ENCODE measurements around the gene BIRC6.
"Not testable (repeated sequence)": the region's sequence is repeated elsewhere in the genome, so short reads cannot be mapped to it uniquely, and the experiment has no call there.

BIRC6 gene

DNA sequence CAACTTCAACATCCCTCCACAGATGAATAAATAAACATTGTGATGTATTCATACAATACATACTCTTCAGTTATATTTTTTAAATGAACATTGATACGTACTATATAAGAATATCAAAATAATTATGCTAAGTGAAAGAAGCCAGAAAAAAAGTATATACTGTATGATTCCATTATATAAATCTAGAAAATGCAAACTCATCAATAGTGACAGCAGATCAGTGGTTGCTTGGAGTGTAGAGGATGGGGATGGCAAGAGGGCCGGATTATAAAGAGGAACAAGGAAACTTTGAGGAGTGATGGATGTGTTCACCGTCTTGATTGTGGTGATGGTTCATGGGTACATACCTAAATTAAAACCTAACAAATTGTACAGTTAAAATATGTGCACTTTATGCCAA is 268.0 kb downstream of the BIRC6 start:
- FAIRE-seq = no peak

DNA sequence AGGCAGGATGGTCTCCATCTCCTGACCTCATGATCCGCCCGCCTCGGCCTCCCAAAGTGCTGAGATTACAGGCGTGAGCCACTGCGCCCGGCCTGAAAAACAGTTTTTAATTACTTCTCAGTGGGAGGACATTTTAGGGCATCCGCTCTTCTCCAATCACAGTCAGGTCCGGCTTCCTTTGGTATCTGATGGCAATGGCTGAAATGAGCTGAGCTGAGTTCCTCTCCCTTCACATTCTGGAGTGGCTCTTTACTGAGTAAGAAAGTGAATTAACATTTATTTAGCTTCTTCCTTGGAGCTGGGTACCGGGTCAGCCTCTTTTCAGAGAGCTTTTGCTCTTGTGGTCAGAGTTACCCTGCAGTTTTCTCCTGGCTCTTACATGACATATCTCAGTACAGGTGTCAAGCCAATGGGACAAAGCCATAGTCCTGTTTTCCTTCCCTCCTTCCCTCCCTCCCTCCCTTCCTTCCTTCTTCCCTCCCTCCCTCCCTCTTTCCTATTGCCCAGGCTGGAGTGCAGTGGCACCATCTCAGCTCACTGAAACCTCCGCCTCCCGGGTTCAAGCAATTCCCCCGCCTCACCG is 269.9 kb downstream of the BIRC6 start:
- no peak for FAIRE-seq

DNA sequence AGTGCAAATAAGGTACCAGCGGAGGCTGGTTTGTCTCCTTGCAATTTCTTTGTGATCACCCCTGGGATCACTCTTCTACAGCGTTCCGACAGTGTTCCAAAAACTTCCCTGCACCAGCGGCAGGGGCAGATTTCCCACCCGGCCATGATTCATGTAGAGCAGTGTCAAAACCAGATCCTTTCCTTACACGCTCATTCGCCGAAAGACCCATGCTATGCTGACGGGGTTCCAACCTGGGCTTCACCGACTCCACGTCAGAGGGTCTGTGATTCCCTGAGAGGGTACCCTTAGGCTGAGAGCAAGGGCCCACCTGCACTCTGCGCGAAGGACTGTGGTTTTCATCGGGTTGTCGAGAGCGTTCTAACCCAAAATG is 270.6 kb downstream of the BIRC6 start:
- FAIRE-seq = no peak

DNA sequence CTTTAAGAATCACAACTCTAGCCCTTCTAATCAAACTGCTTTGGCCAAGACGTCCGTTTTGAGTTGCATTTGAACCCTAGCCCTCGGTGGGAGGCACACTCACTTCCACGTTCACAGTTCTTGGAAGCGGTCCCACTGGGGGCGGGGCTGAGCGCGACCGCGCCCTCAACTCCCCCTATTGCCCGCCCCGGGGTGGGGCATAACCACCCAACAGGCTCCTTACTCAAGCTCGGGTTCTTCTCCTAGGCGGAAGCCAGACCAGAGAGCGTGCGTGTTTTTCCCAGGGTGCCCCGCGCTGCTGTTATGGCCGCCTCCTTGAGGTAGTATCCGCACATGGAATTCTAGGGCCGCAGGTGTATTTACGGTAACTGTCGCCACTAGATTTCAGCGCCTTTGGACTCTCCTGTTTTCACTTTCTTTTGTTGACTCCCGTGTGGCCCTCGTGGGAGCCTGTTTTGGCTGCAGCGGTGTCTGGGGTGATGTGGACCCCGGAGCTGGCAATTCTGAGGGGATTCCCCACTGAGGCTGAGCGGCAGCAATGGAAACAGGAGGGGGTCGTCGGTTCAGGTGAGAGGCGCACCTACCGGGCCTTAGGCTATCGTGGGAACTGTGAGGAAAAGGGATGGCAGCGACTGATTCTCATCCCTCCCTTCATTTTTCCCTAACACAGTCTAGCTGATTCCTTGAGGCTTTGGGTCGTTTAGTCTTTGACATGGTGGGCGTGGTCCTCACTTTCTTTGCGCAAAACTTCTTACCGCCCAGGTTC is 271.2 kb downstream of the BIRC6 start, which contains the start of gene TTC27:
TTC27 (plus strand) TSS at position 237 of the 766 bp plus-strand sequence; CDS start at position 480, 243 bp downstream.
- peak; percentile 89 for FAIRE-seq

DNA sequence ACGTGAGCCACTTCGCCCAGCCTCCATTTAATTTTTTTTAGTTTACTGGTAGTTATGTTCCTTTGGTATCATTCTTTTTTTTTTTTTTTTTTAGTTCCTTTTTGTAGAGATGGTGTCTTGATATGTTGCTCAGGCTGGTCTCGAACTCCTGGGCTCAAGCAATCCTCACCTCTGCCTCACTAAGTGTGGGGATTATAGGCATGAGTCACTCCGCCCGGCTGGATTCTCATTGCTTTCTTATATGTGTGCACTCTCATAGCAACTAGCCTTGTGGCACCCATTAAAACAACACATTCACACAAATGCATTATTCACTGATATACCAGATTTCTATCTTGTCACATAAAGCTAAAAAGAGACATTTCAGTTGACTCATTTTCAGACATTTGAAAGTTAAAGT is 275.3 kb downstream of the BIRC6 start:
- FAIRE-seq = no peak

DNA sequence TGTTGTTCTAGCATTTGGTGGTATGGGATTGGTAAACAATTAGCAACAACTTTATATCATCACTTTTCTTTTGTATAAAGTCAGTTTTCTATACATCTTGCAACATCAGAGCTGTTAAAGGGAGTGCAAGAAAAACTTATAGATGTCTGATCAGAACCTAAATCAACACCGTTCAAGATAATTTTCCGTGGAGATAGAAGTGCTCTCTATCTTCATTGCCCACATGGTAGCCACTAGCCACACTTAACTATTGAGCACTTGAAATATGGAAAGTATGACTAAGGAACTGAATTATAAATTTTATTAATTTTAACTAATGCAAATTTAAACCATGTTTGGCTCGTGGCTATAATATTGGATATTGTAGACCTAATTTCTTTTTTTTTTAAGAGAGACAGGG is 276.2 kb downstream of the BIRC6 start:
- no peak for FAIRE-seq

DNA sequence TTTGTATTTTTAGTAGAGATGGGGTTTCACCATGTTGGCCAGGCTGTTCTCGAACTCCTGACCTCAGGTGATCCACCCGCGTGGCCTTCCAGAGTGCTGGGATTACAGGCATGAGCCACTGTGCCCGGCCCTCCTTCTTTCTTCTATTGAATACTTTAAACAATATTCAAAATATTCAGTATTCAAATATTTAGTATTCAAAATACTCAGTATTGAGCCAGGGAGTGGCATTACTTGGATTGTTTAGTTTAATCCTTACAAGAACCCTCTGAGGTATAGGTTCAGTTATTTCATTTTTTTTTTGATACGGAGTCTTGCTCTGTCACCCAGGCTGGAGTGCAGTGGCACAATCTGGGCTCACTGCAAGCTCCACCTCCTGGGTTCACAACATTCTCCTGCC is 281.7 kb downstream of the BIRC6 start:
- not testable (repeated sequence) for FAIRE-seq

DNA sequence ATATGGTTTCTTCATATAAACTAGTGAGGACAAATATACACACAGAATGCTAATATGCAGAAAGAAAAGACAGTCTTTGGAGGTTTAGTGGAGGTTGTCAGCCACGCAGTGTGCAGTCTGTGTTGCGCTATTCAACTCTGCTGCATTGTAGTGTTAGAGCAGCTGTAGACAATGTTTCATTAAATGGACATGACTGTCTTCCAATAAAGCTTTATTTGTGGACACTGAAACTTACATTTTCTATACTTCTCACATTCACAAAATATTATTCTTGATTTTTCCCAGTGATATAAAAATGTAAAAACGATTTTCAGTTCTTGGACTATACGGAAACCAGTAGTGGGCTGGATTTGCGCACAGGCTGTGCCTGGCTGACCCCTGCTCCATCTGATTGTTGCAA is 284.4 kb downstream of the BIRC6 start:
- no peak for FAIRE-seq

DNA sequence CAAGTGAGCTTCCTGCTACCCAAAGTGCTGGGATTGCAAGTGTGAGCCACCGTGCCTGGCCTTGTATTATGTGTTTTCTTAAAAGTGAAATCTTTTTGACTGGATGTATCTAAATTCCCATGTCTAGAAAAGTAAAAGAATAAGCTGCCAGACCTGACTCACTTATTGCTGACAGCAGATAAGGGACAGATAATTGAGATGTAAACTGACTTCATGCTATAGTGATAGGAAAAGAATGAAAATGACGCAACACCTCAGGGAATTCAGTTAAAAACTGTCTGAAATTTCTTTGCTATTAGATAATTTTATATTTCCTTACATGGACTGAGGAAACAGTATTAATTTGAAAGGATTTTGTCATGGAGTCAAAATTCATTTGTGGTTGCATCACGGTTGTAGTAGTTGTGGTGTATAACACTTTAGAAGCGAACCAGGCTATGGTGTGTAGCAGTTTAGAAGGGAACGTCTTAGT is 290.4 kb downstream of the BIRC6 start:
- FAIRE-seq = no peak

DNA sequence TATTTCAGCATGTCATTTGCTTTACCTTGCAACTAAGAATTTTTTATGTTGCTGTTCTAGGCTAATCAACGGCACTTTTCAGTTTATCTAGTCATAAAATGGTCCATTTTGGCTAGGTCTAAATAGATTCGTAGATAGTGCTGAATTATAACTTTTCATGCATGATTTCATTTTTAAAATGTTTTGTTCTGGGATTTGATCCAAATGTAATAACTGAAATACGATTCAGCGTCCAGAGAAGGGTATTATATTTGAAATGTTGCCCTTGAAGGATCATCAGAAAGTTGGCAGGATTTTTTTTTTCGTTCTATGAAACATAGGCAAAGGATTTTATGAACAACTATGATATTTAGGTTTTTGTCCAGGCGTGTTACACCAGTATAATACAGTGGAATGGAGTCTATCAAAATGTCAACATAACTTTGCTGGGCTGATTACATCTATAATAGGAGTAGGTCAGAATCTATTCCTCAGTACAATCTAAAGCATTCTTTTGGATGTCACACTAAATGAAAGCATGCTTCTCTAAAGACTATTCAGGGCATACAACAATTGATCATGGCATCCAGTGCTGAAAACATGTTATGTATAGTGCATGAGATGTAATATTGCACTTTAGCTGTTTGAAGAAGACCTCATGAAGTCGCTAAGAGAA is 295.9 kb downstream of the BIRC6 start:
- FAIRE-seq = no peak

DNA sequence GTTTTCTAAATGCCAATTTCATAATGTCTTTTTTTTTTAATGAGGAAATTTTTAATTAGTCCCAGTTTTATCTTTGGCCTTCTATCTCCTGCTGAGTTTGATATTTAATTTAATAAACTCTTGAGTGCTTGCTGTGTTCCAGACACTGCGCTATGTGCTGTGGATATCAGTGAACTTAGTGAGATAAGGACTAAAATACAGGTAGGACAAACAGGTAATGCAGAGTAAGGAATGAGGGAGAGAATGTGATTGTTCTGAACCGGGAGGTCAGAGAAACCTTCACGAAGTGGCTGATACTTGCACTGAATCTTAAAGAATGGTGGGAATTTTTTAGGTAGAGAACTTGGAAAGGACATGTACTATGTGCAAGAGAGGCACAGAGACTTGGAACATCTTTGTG is 299.2 kb downstream of the BIRC6 start:
- no peak for FAIRE-seq

DNA sequence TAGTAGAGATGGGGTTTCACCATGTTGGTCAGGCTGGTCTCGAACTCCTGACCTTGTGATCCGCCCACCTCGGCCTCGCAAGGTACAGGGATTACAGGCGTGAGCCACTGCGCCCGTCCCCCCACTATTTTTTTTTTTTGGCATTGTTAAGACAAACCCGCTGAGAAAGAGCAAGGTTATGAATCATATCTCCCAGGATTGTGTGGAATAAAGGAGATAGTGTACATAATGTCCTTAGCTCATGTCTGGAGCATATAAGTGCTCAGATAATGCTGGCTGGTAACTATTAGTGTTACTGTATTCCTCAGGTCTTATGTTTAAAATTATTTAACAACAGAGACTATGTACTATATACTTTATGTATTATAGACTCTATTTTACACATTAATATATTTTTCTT is 307.0 kb downstream of the BIRC6 start:
- FAIRE-seq = no peak

DNA sequence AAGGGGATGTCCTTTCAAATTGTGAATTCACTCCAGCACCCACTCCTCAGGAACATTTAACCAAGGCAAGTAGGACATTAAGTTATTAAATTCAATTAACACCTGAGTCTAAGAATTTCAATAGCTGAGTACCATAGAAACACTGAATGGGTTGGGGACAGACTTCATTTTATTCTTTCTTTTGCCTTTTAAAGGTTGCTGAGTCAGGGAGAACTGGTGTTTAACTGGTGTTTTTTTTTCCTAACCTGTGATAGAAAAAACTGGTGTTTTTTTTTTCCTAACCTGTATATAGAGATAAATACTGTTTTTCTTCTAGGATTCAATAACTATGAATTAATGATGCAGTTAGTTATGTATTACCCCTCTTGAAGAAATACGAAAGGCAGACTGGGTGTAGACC is 309.9 kb downstream of the BIRC6 start:
- FAIRE-seq = no peak

DNA sequence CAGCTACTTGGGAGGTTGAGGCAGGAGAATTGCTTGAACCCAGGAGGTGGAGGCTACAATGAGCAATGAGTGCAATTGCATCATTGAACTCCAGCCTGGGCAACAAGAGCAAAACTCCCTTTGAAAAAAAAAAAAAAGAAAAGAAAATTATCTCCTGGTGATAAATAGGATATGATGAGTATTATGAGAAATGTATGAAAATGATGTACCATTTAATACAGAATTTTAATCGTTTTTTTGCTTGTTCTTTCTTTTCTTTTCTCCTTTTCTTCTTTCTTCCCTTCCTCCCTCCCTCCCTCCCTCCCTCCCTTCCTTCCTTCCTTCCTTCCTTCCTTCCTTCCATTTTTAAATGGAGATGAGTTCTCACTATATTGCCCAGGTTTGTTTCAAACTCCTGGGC is 311.4 kb downstream of the BIRC6 start:
- no peak for FAIRE-seq

All from endometrium (tissue), 2 donors.